Measurements from ENCODE around the gene ATP9A. TPM values are rescaled to one million over a fixed set of nuclear protein-coding genes. Genes with fewer than 3 reads are reported as not detected.

The ATP9A gene
- total and polyA plus RNA-seq, 2 of the 4 experiments (the other 2 are of a cell fraction) = 10.6 to 22.4 TPM

DNA sequence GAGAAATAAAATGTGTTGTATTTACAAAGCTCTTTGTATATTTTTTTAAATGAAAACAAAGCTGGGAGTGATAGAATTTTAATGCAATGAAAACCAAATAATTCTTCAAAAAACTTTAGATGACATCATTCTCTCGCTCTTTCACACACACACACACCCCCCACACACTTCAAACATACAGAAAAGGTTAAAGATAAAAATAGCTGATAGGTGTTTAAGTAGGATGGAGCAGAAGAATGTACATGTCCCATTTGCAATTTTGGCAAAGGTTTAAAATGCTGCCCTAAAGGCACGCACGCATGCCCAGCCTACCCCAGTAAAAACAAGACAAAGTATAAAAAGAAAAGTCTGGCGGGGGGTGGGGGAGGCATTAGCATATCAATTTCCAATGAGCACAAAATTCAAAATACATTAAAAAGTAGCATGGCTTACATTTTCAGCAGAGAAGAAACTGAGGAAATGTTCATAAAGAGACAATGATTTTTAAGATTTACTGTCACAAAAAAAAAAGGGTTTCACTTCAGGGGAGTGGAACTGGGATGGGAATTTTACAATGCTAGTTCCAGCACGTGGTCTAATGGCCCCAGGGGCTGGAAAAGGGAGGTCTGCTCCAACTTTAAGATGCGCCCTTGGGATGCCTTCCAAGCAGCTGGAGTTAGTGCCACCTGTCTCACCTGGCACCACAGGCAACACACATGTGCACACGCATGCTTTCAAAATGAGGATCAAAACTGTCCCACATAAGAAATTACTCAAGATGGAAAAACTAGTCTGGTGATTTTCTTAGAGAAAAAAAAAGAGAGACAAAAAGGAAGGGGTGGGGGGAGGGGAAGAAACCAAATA is 170.6 kb downstream of the ATP9A start:
- H3K27me3 ChIP-seq (ENCODE audit: control insufficient read depth, insufficient read depth, low read length) = no peaks in the 10 kb centered on the region
- H3K14ac ChIP-seq (replicated peaks; ENCODE audit: low read depth, low read length) = no peak overlapping the region
- H4K8ac ChIP-seq (ENCODE audit: low read depth in 2 of 2, low read length in 2 of 2) = no peak overlapping the region
- H3K79me1 ChIP-seq (ENCODE audit: low read depth in 1 of 2, low read length in 2 of 2) = no peaks in the 10 kb centered on the region
- WGBS, 2 experiments (ENCODE audit: extremely low coverage in 2 of 2, insufficient read length in 1 of 2) = no CpG with 5 or more reads among the region's 7 CpGs
- H2BK15ac ChIP-seq (ENCODE audit: low read depth, low read length) = no peak overlapping the region
- no peaks in the 10 kb centered on the region for H3K9me1 ChIP-seq (ENCODE audit: insufficient read depth, low read length)
- H3K4me2 ChIP-seq (ENCODE audit: low read depth, low read length) = no peak overlapping the region
- no peak overlapping the region for H2BK5ac ChIP-seq (ENCODE audit: low read depth, low read length, poor library complexity, severe bottlenecking)
- no peaks in the 10 kb centered on the region for H3K4me1 ChIP-seq (ENCODE audit: control insufficient read depth, insufficient read depth, low read length)
- no peak overlapping the region for H4K91ac ChIP-seq (ENCODE audit: insufficient read depth, low read depth, low read length)
- TF ChIP-seq, protein P1, sequence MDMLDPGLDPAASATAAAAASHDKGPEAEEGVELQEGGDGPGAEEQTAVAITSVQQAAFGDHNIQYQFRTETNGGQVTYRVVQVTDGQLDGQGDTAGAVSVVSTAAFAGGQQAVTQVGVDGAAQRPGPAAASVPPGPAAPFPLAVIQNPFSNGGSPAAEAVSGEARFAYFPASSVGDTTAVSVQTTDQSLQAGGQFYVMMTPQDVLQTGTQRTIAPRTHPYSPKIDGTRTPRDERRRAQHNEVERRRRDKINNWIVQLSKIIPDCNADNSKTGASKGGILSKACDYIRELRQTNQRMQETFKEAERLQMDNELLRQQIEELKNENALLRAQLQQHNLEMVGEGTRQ (IDR thresholded peaks at IDR 0.05; ENCODE audit: low read depth, low read length) = no peak
- TF ChIP-seq CEBPB (IDR thresholded peaks at IDR 0.05; ENCODE audit: low read depth, low read length) = no peak
- no peak for TF ChIP-seq NFE2L2 (IDR thresholded peaks at IDR 0.05; ENCODE audit: low read depth, low read length)
- TF ChIP-seq MXI1 (IDR thresholded peaks at IDR 0.05; ENCODE audit: borderline replicate concordance, low read depth, low read length) = no peak
- no peak for TF ChIP-seq RFX5 (IDR thresholded peaks at IDR 0.05; ENCODE audit: low read depth, low read length)
- TF ChIP-seq RAD21 (IDR thresholded peaks at IDR 0.05; ENCODE audit: low read length) = no peak
- H3K4me3 ChIP-seq (ENCODE audit: insufficient read depth, low read depth, low read length) = no peak overlapping the region
- in situ Hi-C loops (cut with MboI; ENCODE audit: low sequenced_read_pairs) = loop anchor here (10.0 kb wide), 1 partner anchor 613 kb away; no protein-coding TSS in a partner anchor
- H3K9ac ChIP-seq (ENCODE audit: low read depth, low read length) = no peak overlapping the region
- H3K27ac ChIP-seq (ENCODE audit: insufficient read depth, low read length) = no peak overlapping the region
- no TSS peak for BruUV-seq (replicated peaks)
- ChIA-PET CTCF (interaction anchor here (1.1 to 1.6 kb wide), 3 partner anchors 212 to 610 kb away, joined by 3 to 5 read pairs (median 3); no protein-coding TSS in a partner anchor), POLR2A (ENCODE audit: unreplicated experiment) (no interaction called here)
- no peak overlapping the region for H2BK120ac ChIP-seq (ENCODE audit: low read depth, low read length)
- H4K5ac ChIP-seq (ENCODE audit: low read depth, low read length) = no peak overlapping the region
- H3K36me3 ChIP-seq (ENCODE audit: control insufficient read depth, insufficient read depth, low read length) = peaks cover 19% of the 10 kb centered on the region
- no peak overlapping the region for H3K18ac ChIP-seq (ENCODE audit: low read depth, low read length)
- no peaks in the 10 kb centered on the region for H3K9me3 ChIP-seq (ENCODE audit: control insufficient read depth, insufficient read depth, low read length)
- intact Hi-C loops (cut with micrococcal nuclease) = no loop called here
- no peak overlapping the region for H2BK20ac ChIP-seq (ENCODE audit: low read depth, low read length)
- ATAC-seq (ENCODE audit: low read depth) (no peak), DNase-seq (no peak)
- dilution Hi-C loops (cut with HindIII; ENCODE audit: low sequenced_read_pairs, unreplicated experiment) = loop anchor here (25.0 kb wide), 1 partner anchor 185 kb away; no protein-coding TSS in a partner anchor
- no peak overlapping the region for H2AK9ac ChIP-seq (replicated peaks; ENCODE audit: low read depth, low read length, poor library complexity)
- no peak overlapping the region for H2AK5ac ChIP-seq (ENCODE audit: low read depth, low read length)
- no peaks in the 10 kb centered on the region for H4K20me1 ChIP-seq (ENCODE audit: insufficient read depth, low read length)
- H3K56ac ChIP-seq (ENCODE audit: extremely low read depth, insufficient read depth, low read length) = no peak overlapping the region
- no peak overlapping the region; the same call in 1 of the 2 replicates for H3K4ac ChIP-seq (ENCODE audit: low read depth, low read length)
- H2AFZ ChIP-seq (replicated peaks; ENCODE audit: low read length, poor library complexity) = no peak overlapping the region
- H3K23ac ChIP-seq (ENCODE audit: low read depth, low read length) = no peak overlapping the region
